GM11168 (cell line): ENCODE measurements around the gene MYOZ2.
"Not testable (repeated sequence)": the region's sequence is repeated elsewhere in the genome, so short reads cannot be mapped to it uniquely, and the experiment has no call there.

Experiments used
- in situ Hi-C: fragments of 300-500 bp; cut with MboI; formaldehyde crosslinking; loops from one replicate; pipeline ENCODE4 v1.12.0; 2022; ENCODE audit warnings: low sequenced_read_pairs; ENCODE audit not compliant: unreplicated experiment

The MYOZ2 gene

GRCh38 chr4:119124352-119124751 lies 11.3 kb upstream of the MYOZ2 start:
- in situ Hi-C loops, result no loop called here

GRCh38 chr4:119125931-119126330 lies 9.7 kb upstream of the MYOZ2 start:
- in situ Hi-C loops, result no loop called here

GRCh38 chr4:119128148-119128547 lies 7.5 kb upstream of the MYOZ2 start:
- in situ Hi-C loops, result no loop called here

- in situ Hi-C loops, result no loop called here
These were observed 5.1 kb upstream of the MYOZ2 start for GRCh38 chr4:119130365-119131065.

GRCh38 chr4:119131164-119131563 lies 4.5 kb upstream of the MYOZ2 start:
- in situ Hi-C loops, result no loop called here

GRCh38 chr4:119132306-119132705 lies 3.3 kb upstream of the MYOZ2 start:
- in situ Hi-C loops, result no loop called here

GRCh38 chr4:119136546-119136945 lies 914 bp downstream of the MYOZ2 start:
- in situ Hi-C loops, result no loop called here

- in situ Hi-C loops, result no loop called here
These were observed 2.4 kb downstream of the MYOZ2 start for GRCh38 chr4:119138046-119138445.

- in situ Hi-C loops, result no loop called here
These were observed 3.7 kb downstream of the MYOZ2 start for GRCh38 chr4:119139311-119139710.

GRCh38 chr4:119139822-119140252 lies 4.2 kb downstream of the MYOZ2 start:
- in situ Hi-C loops, result no loop called here

GRCh38 chr4:119141283-119141682 lies 5.7 kb downstream of the MYOZ2 start:
- in situ Hi-C loops, result not testable (repeated sequence)

- in situ Hi-C loops, result no loop called here
These were observed 7.2 kb downstream of the MYOZ2 start for GRCh38 chr4:119142833-119143232.

- in situ Hi-C loops, result not testable (repeated sequence)
These were observed 7.7 kb downstream of the MYOZ2 start for GRCh38 chr4:119143341-119143740.

- in situ Hi-C loops, result no loop called here
These were observed 13.5 kb downstream of the MYOZ2 start for GRCh38 chr4:119149110-119149509.

- in situ Hi-C loops, result no loop called here
These were observed 15.5 kb downstream of the MYOZ2 start for GRCh38 chr4:119151161-119151560.

- in situ Hi-C loops, result no loop called here
These were observed 17.1 kb downstream of the MYOZ2 start for GRCh38 chr4:119152741-119153140.

- in situ Hi-C loops, result no loop called here
These were observed 26.5 kb downstream of the MYOZ2 start for GRCh38 chr4:119162174-119162573.

GRCh38 chr4:119165767-119166166 lies 30.1 kb downstream of the MYOZ2 start:
- in situ Hi-C loops, result no loop called here

GRCh38 chr4:119170195-119170594 lies 34.6 kb downstream of the MYOZ2 start:
- in situ Hi-C loops, result no loop called here

- in situ Hi-C loops, result no loop called here
These were observed 36.6 kb downstream of the MYOZ2 start for GRCh38 chr4:119172223-119172622.

GRCh38 chr4:119173729-119174361 lies 38.2 kb downstream of the MYOZ2 start:
- in situ Hi-C loops, result not testable (repeated sequence)

- in situ Hi-C loops, result no loop called here
These were observed 43.4 kb downstream of the MYOZ2 start for GRCh38 chr4:119179011-119179410.
